Measurements from ENCODE around the gene AURKB. TPM values are rescaled to one million over a fixed set of nuclear protein-coding genes. Genes with fewer than 3 reads are reported as not detected.
A peak's percentile ranks its signal among the peaks of the same experiment; 100 is the strongest.

AURKB gene
- total RNA-seq, 4 donors from 2014 or later = 2.2 to 8.6 (median 5.6) TPM

- H3K27ac ChIP-seq = no peak overlapping the region
- no peak for TF ChIP-seq EP300 (IDR thresholded peaks at IDR 0.05; ENCODE audit: low read depth)
- TF ChIP-seq, protein P1, sequence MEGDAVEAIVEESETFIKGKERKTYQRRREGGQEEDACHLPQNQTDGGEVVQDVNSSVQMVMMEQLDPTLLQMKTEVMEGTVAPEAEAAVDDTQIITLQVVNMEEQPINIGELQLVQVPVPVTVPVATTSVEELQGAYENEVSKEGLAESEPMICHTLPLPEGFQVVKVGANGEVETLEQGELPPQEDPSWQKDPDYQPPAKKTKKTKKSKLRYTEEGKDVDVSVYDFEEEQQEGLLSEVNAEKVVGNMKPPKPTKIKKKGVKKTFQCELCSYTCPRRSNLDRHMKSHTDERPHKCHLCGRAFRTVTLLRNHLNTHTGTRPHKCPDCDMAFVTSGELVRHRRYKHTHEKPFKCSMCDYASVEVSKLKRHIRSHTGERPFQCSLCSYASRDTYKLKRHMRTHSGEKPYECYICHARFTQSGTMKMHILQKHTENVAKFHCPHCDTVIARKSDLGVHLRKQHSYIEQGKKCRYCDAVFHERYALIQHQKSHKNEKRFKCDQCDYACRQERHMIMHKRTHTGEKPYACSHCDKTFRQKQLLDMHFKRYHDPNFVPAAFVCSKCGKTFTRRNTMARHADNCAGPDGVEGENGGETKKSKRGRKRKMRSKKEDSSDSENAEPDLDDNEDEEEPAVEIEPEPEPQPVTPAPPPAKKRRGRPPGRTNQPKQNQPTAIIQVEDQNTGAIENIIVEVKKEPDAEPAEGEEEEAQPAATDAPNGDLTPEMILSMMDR (IDR thresholded peaks at IDR 0.05) = no peak
- intact Hi-C loops (cut with DNase I; ENCODE audit: low total_unique reads) = no loop called here
- no peaks in the 10 kb centered on the region for H3K27me3 ChIP-seq
- H3K4me3 ChIP-seq = no peak overlapping the region
- in situ Hi-C loops (cut with MboI; ENCODE audit: low pct_ligation_motif_present in 1 of 4, low pct_unique_long_range_greater_than_20kb in 1 of 4, low sequenced_read_pairs in 3 of 4) = no loop called here
- H3K36me3 ChIP-seq = no peaks in the 10 kb centered on the region
- no peak for DNase-seq
- no peaks in the 10 kb centered on the region for H3K9me3 ChIP-seq
- 76 to 87% methylated on average over 3 of the region's 3 CpGs for WGBS, 2 donors (ENCODE audit: low coverage in 1 of 2)
- H3K4me1 ChIP-seq = peaks cover 14 to 24% (median 18%) of the 10 kb centered on the region in 4 donors
These were observed 42.8 kb downstream of the AURKB start for GRCh38 chr17:8167526-8167925.

GRCh38 chr17:8166731-8167130, 43.6 kb downstream of the AURKB start:
- Histone ChIP-seq H3K27ac (no peak overlapping the region), H3K27me3 (no peaks in the 10 kb centered on the region), H3K4me1 (peaks cover 16 to 28% (median 21%) of the 10 kb centered on the region in 4 donors), H3K36me3 (no peaks in the 10 kb centered on the region), H3K4me3 (no peak overlapping the region), H3K9me3 (no peaks in the 10 kb centered on the region)
- TF ChIP-seq POLR2AphosphoS5 (IDR thresholded peaks at IDR 0.05) (no peak), EP300 (IDR thresholded peaks at IDR 0.05; ENCODE audit: low read depth) (no peak)
- WGBS, 2 donors (ENCODE audit: low coverage in 1 of 2) = 92% methylated on average over 6 of the region's 6 CpGs; no CpG with 5 or more reads in 1 of the 2 donors
- no peak for DNase-seq
- in situ Hi-C loops (cut with MboI; ENCODE audit: low pct_ligation_motif_present in 1 of 4, low pct_unique_long_range_greater_than_20kb in 1 of 4, low sequenced_read_pairs in 3 of 4) (no loop called here), intact Hi-C loops (cut with DNase I; ENCODE audit: low total_unique reads) (no loop called here)

GRCh38 chr17:8164815-8165131, 45.6 kb downstream of the AURKB start:
- peak overlapping the region; percentile 93 to 100 (median 97) for H3K27ac ChIP-seq
- no peak for DNase-seq
- intact Hi-C loops (cut with DNase I; ENCODE audit: low total_unique reads) = no loop called here
- H3K9me3 ChIP-seq = no peaks in the 10 kb centered on the region
- WGBS, 2 donors (ENCODE audit: low coverage in 1 of 2) = 80% methylated on average over 6 of the region's 6 CpGs; no CpG with 5 or more reads in 1 of the 2 donors
- in situ Hi-C loops (cut with MboI; ENCODE audit: low pct_ligation_motif_present in 1 of 4, low pct_unique_long_range_greater_than_20kb in 1 of 4, low sequenced_read_pairs in 3 of 4) = no loop called here
- no peak overlapping the region for H3K4me3 ChIP-seq
- peaks cover 29 to 40% (median 34%) of the 10 kb centered on the region in 4 donors for H3K4me1 ChIP-seq
- peaks cover 0 to 3% (median 0%) of the 10 kb centered on the region in 4 donors for H3K36me3 ChIP-seq
- TF ChIP-seq POLR2AphosphoS5 (IDR thresholded peaks at IDR 0.05) (no peak), POLR2A (IDR thresholded peaks at IDR 0.05) (no peak), EP300 (IDR thresholded peaks at IDR 0.05; ENCODE audit: low read depth) (no peak)
- TF ChIP-seq, protein P1 (IDR thresholded peaks at IDR 0.05) = no peak
- H3K27me3 ChIP-seq = no peaks in the 10 kb centered on the region

GRCh38 chr17:8163978-8164814, 46.2 kb downstream of the AURKB start:
- in situ Hi-C loops (cut with MboI; ENCODE audit: low pct_ligation_motif_present in 1 of 4, low pct_unique_long_range_greater_than_20kb in 1 of 4, low sequenced_read_pairs in 3 of 4) (no loop called here), intact Hi-C loops (cut with DNase I; ENCODE audit: low total_unique reads) (no loop called here)
- 33 to 35% methylated on average over 4 to 11 of the region's 13 CpGs for WGBS, 2 donors (ENCODE audit: low coverage in 1 of 2)
- H3K4me3 ChIP-seq = peak overlapping the region in 1 of 4 donors; percentile 3
- H3K4me1 ChIP-seq = peaks cover 29 to 44% (median 35%) of the 10 kb centered on the region in 4 donors
- H3K9me3 ChIP-seq = no peaks in the 10 kb centered on the region
- DNase-seq = peak; percentile 82
- peaks cover 0 to 3% (median 0%) of the 10 kb centered on the region in 4 donors for H3K36me3 ChIP-seq
- no peaks in the 10 kb centered on the region for H3K27me3 ChIP-seq
- peak overlapping the region; percentile 93 to 100 (median 97) for H3K27ac ChIP-seq
- TF ChIP-seq, protein P1 (IDR thresholded peaks at IDR 0.05) = no peak
- TF ChIP-seq POLR2A (IDR thresholded peaks at IDR 0.05) (no peak), EP300 (IDR thresholded peaks at IDR 0.05; ENCODE audit: low read depth) (peak; percentile 13), POLR2AphosphoS5 (IDR thresholded peaks at IDR 0.05) (peak in 1 of 3 donors; percentile 50)
